ENCODE measurements around the gene EPHB1.

GRCh38 chr3:135237371-135238143 lies 442.5 kb downstream of the EPHB1 start:
- TF ChIP-seq CTCF (IDR thresholded peaks at IDR 0.05) (no peak), POLR2A (IDR thresholded peaks at IDR 0.05) (no peak)

All from thyroid gland (tissue), 4 donors.